IMR-90 (cell line): ENCODE measurements around the gene LUC7L.

Experiments used
- CEBPB ChIP-seq: IDR thresholded peaks from 2 replicates; pipeline ENCODE4 v1.6.1; 2012; ENCODE audit warnings: low read depth, low read length, improper control_type of control experiment
- CHD1 ChIP-seq: IDR thresholded peaks from 2 replicates; pipeline ENCODE4 v1.6.1; 2012; ENCODE audit warnings: low read depth, low read length, improper control_type of control experiment
- CTCF ChIP-seq: conservative IDR thresholded peaks from 2 replicates; pipeline ENCODE4 v1.5.1; 2012; ENCODE audit warnings: mild to moderate bottlenecking, low read depth, low read length, improper control_type of control experiment
- ELK1 ChIP-seq: fragments of 150-350 bp; IDR thresholded peaks from 2 replicates; pipeline ENCODE4 v1.6.1; 2016; ENCODE audit warnings: low read depth, mild to moderate bottlenecking, low read length, moderate library complexity, borderline replicate concordance
- FOS ChIP-seq: fragments of 150-350 bp; IDR thresholded peaks from 2 replicates; pipeline ENCODE4 v1.6.1; 2016; ENCODE audit warnings: low read depth, low read length
- MAZ ChIP-seq: IDR thresholded peaks from 2 replicates; pipeline ENCODE4 v1.6.1; 2012; ENCODE audit warnings: low read depth, mild to moderate bottlenecking, low read length, improper control_type of control experiment, moderate library complexity, borderline replicate concordance
- MXI1 ChIP-seq: IDR thresholded peaks from 2 replicates; pipeline ENCODE4 v1.6.1; 2012; ENCODE audit warnings: low read depth, mild to moderate bottlenecking, low read length, moderate library complexity, borderline replicate concordance
- NFE2L2 ChIP-seq: fragments of 150-350 bp; IDR thresholded peaks from 2 replicates; pipeline ENCODE4 v1.6.1; 2016; ENCODE audit warnings: low read depth, mild to moderate bottlenecking, low read length
- POLR2A ChIP-seq: IDR thresholded peaks from 2 replicates; pipeline ENCODE4 v1.6.1; 2012; ENCODE audit warnings: mild to moderate bottlenecking, low read depth, low read length
- RCOR1 ChIP-seq: IDR thresholded peaks from 2 replicates; pipeline ENCODE4 v1.6.1; 2012; ENCODE audit warnings: mild to moderate bottlenecking, low read length, improper control_type of control experiment; ENCODE audit not compliant: insufficient replicate concordance
- SMC3 ChIP-seq: fragments of 150-350 bp; IDR thresholded peaks from 2 replicates; pipeline ENCODE4 v1.6.1; 2016; ENCODE audit warnings: low read depth, mild to moderate bottlenecking, antibody characterized with exemption, low read length, moderate library complexity
- USF2 ChIP-seq: fragments of 150-350 bp; IDR thresholded peaks from 2 replicates; pipeline ENCODE4 v1.6.1; 2017; ENCODE audit warnings: mild to moderate bottlenecking, antibody characterized with exemption, low read length, low read depth

GRCh38 chr16:242281-242680 is 13.0 kb upstream of the LUC7L start:
- no peak for TF ChIP-seq CTCF
- no peak for TF ChIP-seq POLR2A
- no peak for TF ChIP-seq NFE2L2
- TF ChIP-seq MXI1 = no peak
- no peak for TF ChIP-seq ELK1
- no peak for TF ChIP-seq FOS
- no peak for TF ChIP-seq USF2
- TF ChIP-seq RCOR1 = no peak
- TF ChIP-seq MAZ = no peak
- TF ChIP-seq CHD1 = no peak
- TF ChIP-seq CEBPB = no peak
- TF ChIP-seq SMC3 = no peak
